22Rv1 (cell line): ENCODE results near the gene MT1E.

Source experiments
- CTCF ChIP-seq: fragments of 450-650 bp; IDR thresholded peaks from 2 replicates; pipeline ENCODE4 v1.5.1; 2017; ENCODE audit warnings: mild to moderate bottlenecking
- ZFX ChIP-seq: fragments of 450-650 bp; IDR thresholded peaks from 2 replicates; pipeline ENCODE4 v1.6.1; 2017; ENCODE audit warnings: antibody characterized with exemption, borderline replicate concordance

DNA sequence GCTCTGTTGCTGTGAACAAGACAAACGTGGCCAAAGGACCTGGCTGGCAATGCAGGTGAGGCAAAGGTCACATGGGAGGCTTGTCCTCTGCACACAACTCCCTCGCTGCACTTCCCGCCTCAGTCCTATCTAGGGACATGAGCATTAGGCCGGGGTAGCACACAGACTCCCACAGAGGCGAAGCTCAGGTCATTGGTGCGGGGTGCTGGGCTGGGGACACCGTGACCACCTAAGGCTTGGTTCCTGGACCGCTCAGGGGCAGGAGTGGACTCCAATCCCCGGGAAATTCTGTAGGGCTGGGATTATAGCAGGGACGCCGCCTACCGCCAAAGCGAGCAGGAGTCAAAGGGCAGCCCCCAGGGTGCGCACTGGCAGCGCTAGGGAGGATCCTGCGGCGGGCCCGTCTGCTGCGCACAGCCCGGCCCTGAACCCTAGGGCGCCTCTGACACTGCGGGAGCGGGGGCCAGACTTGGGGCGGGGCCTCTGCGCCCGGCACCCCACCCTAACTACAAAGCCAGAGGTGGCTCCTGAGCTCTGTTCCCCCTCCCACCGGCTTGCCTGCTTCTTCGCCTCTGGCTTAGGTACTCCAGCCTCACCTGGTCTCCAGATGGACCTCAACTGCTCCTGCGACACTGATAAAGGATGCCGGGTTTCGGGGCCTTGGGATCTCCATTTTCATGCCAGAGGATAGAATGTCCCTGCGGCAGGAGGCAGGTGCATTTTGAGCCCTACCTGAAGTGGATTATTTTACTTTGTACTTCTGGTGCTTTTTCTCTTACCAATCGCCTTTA is 22.3 kb downstream of the MT1E start:
- TF ChIP-seq CTCF (no peak), ZFX (no peak)
